ENCODE data around the gene MINDY4B. TPM values are rescaled to one million over a fixed set of nuclear protein-coding genes. Genes with fewer than 3 reads are reported as not detected.

MINDY4B gene
- total RNA-seq, result not detected

DNA sequence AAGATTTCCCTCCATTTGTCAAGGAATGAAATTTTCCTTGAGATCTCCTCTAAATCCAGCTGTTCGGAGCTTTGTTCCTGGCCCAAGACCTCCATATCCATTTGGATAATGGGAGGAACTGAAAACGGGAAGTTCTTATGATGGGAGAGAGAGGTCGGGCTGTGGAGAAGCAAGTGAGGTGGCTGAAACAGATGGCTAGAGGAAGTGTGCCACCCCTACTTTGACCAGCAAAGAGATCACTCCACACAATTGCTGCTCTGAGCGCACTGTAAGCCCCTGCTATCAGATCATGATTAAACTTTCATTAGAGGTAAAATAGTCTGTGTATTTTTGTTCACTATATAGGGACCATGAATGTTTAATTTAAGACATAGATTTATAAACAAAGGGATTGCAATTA is at the start of gene MINDY4B:
TSS of gene MINDY4B (minus strand) at position 101 of the 400 bp plus-strand sequence. CDS start at position 101, 0 bp downstream.
- ATAC-seq, result no peak

DNA sequence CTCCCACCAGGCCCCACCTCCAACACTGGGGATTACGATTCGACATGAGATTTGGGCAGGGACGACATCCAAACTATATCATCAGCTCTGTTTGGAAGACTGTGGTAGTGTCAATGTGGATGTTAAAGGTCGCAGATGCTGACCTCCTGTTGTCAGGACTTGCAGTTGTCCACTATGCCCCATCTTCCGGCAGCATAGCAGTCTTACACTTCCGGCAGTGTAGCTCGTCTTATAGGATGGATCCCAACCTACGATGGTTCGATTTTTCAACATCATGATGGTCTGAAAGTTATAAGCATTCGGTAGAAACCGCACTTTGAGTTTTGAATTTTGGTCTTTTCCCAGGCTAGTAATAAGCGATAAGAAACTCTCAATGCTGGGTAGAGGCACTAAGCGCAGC is 46.7 kb upstream of the MINDY4B start:
- no peak for ATAC-seq

DNA sequence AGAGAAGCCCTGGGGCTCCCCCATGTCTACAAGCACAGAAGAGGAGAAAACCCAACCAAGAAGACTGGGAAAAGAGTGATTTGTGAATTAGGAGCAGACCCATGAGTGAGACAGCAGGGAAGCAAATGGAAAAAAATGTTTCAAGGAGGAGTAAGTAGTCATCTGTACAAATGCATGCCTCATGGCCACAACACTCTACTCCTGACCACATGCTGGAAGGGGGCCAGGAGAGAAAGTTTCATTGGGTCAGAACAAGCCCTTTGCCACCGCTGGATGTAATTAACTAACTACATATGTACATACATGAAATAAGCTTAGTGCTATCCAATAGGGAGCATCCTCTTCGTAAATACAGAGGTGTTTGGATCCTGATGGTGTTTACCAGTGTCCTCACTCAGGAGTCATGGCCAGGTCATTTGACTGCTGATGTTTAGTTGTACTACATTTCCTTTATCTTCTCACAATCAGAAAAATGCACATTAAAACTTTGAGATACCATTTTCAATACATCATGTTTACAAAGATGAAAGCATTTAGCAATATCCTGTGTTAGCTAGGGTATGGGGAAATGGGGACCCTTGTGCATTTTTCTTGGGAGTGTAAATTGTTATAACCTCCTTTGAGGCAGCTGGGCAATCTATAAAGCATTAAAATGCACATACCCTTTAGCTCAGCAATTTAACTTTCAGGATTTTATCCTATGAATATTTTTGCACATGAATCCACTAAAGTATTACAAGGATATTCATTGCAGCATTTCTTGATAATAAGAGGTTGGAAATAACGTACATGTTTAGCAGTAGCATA is 40.2 kb upstream of the MINDY4B start:
- ATAC-seq, result no peak

DNA sequence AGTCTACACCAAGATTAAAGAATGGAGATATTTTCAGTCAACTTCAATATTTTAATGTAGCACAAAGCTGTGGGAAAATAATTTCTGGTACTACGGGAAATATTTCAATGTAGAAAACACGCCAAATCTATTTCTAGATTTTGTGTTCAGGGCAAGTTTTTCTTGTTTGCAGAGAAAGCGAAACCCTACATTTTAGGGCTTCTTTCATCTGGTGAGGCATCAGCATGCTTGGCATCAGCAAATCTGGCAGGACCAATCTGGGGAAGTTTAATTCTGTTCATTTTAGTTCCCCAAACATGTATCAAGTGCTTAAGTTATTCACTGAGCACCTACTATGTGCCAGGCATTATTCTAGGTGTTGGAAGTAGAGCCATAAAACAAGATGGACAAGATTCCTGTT is 37.0 kb upstream of the MINDY4B start:
- ATAC-seq, result no peak

DNA sequence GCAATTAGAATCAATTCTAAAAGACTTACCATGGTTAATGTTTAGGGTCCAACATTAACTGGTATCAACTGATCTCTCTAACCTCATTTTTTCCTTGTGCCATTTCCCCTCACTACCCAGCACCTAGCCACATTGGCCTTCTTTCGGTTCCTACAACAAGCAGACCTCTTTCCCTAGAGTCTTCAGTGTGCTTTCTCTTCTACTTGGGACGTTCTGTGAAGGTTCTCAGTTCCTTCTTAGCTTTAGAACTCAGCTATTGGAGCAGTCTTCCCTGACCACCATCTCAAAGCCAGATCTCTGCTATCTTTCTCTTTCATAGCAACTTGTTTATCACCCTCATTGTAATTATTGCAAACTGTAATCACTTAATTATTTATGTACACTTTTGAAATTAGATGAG is 31.5 kb upstream of the MINDY4B start:
- no peak for ATAC-seq

DNA sequence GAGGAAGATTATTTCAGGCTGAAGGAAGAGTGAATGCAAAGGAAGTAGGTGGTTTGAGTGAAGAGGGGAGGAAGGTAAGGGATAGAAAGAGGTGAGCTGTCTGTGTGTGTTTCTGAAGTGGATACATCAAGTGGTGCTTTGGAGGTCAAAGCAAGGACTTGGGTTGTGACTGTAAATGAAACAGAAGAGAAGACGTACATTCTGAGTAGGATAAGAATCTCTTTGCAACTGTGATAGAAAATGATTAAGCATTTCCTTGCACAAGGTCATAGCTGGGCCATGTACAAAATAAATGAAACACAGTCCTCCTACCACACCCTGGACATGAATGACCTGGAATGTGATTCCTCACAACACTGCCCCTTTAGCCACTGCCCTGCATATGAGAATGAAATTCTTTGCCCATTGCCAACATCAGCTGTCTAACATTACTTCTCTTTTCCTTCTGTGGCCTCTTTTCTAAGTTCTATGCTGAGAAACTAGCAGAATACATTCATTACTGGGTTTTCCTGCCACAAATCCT is 28.3 kb upstream of the MINDY4B start:
- no peak for ATAC-seq

DNA sequence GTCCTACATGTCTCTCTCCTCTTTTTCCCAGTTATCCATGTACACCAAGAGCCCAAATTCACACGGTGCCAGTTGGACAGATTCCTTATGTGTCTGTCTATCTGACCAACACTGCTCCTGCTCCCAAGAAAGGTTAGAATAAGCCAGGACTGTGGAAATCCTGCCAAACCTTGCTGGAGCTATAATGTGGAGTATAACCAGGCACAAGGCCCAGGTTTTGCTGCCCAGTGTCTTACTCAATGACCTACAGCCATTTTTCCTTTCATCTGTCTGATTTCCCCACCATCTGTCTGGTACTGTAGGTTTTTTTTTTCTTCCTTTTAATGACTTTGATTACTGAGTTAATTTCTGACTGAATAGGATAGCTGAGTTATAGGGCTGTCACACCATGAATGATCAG is 26.5 kb upstream of the MINDY4B start:
- no peak for ATAC-seq

DNA sequence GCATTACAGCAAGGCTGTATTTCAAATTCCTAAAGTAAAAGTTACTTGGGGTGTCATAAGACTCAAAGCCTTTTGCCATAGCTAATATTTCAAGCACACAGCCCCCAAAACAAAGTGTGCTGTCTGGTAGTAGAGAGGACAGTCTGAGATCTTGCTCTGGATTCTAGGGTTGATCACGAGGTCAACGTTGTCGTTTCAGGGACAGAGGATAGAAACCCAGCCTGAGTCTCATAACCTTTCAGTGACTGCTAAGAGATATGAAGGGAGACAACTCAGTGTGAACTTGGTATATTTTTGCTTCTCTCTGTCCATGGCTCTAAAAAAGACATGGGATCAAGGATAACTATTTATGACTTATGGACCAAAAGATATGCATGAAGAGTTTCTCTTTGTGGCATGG is 25.6 kb upstream of the MINDY4B start:
- ATAC-seq, result no peak

DNA sequence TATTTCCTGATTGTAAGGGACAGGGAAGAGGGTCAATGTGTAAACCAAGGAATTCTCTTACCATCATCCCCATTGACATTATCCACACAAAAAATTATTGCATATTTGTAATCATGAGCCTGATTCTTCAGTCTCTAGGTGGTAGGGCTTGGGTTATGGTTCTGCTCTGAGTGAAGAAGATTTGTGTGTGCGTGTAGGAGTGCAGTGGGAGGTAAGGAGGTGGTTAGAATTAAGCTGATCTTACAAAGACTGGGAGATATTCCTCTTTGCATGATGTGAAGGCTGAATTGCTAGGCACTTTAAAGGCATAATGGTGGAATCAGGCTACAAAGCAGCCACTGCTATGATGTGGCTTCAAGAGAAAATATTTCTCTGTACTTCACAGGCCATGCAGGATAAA is 23.0 kb upstream of the MINDY4B start:
- no peak for ATAC-seq

DNA sequence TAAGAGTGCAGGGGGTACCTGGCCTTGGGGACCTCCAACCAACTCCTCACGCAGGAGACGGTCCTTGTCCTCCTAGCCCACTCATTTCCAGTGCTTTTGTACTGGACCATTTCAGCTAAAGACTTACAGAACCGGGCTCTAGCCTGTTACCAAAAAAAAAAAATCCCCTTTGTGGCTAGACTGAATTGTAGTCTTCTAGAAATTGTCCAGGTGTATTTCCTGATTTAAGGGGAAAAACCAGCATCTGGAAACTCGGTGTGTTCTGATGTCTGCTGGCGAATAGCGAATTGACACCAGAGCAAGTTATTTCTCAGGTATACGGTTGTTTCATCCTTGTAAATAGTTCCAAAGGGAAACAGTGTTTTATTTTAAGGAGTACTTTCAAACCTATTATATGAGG is 21.1 kb upstream of the MINDY4B start:
- ATAC-seq, result no peak

DNA sequence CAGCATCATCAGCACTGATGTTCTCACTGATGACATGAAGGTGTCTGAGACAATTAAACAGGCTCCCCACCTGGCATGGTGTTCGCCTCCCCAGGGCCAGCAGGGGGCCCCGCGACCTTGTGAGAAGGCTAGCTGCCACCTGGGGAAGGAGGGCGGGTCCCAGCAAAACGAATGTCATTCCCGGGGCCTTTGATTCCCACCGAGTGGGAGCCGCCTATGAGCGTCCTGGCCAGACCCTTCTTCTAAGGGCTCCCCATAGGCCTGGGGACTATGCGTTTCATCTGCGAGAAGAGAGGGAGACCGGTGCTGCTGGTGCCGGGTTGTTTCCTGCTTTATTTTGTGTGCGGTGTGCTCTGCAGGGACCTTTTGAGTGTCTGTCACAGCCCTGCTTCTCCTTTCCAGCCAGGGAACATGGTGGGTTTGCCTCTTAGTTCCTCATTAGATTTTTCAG is 20.5 kb upstream of the MINDY4B start:
- ATAC-seq, result peak; percentile 52

DNA sequence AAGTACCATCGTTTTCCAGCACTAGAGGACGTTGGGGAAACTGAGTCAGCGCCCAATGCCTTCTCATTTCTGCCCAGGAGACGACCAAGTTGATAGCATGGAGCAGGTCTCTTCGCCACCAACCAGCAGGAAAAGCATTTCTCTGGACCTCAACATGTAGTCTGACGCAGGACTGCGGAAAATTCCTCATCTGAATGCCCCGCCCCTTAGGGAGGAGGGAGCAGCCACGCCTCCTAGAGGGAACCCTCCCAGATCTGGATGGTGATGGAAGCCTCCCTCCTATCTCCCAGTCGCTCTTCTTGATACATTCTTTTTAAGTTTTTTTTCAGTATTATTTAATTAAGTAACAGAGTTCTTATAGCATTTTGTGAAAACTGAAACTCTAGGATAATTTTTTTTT is 17.4 kb upstream of the MINDY4B start:
- no peak for ATAC-seq

DNA sequence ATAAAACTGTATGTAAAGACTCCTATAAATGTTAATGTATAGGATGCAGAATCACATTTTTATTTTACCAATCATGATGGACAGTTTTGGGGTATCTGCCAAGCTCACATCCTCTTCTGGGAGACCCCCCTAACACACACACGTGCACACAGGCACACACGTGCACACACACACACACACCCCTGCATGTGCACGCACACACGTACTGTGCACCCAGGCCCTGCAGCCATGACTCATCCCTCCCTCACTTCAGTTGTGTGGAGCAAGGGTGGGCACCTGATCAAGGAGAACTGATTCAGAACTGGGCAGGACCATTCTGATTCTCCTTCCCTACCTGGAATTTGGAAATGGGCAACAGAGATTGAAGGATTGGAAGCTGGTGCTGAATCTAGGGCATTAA is 16.0 kb upstream of the MINDY4B start:
- no peak for ATAC-seq

DNA sequence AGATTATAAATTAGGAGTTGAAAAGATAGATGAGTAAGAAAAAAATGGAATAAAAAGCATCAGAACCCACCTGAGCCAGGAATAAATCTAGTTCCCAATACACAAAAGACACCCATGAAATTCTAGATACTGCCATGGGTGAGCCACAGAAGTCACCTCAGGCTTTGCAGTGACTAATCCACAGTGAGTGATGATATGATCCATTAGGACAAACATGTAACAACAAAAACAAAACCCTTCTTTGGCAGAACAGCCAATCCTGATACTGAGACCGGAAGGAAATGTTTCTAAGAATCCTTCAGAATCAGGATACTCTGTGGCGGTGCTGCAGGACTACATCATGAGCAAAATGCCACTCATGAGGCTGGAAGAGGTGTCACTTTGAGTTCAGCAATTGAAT is 15.0 kb upstream of the MINDY4B start:
- no peak for ATAC-seq

DNA sequence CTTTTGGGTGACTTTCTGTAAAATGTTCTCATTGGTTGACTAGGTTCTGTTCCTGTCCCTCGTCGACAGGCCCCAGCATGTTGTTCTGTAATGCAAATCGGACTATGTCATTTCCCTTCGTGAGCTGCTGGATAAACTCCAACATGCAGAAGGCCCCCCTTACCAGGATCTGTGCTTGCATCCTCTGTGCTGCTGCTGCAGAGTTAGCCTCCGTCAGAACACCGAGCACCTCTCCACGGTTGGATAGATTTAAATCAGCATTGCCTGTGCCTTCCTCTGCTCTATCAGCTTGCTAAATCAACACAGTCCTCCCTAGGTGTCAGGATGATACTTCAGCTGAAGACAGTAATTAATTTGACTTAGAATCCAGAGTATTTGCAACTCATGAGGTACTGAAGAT is 12.7 kb upstream of the MINDY4B start:
- ATAC-seq, result no peak

DNA sequence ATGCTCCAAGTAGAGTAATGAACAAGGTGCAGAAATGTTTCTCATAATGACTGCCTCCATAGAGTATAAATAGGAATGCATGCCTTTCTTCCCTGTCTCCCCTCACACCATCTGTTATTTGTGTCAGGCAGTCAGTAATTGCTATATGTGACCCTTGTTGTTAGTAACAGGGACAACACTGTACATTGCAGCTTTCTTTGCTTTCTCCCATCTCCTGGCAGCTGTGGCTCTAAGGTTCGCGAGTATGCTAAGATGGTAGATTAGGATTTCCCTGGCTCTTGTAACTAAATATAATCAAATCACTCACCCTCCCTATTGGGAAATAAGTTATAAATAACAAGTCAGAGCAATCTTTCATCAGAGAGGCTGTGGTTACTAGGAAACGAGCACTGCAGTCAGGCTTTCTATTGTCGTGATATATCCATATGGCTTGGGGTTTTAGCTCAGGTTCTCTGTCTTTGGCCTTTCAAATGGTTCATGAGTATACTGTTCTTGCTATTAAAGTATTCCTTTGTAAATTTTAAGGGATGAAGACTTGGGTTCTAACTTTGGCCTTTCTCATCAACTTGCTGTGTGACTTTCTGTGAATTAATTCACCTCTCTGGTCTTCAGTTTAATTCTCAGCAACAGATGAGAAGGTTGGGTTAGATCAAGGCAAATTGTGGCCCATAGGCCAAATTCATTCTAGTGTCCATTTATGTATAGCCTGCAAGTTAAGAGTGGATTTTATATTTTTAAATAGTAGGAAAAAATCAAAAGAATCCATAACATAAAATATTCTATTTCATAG is 8.1 kb upstream of the MINDY4B start:
- no peak for ATAC-seq

DNA sequence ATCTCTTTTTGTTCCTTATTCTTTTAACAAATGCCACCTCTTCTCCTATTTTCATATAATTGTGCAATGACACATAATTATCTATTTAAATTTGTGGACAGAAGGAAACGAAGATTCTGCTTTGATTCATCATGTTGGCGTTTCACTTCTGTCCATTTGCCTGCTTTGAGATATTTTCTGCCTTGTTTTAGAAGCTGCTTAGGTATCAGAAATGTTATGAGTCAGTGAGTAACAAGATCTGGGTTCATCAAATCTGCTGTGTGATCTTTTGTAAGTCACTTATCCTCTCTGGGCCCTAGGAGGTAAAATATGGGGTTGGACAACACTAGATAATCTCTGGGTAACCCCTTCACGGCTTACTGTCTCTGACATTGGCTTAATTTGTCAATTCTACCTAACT is 7.3 kb upstream of the MINDY4B start:
- ATAC-seq, result no peak

DNA sequence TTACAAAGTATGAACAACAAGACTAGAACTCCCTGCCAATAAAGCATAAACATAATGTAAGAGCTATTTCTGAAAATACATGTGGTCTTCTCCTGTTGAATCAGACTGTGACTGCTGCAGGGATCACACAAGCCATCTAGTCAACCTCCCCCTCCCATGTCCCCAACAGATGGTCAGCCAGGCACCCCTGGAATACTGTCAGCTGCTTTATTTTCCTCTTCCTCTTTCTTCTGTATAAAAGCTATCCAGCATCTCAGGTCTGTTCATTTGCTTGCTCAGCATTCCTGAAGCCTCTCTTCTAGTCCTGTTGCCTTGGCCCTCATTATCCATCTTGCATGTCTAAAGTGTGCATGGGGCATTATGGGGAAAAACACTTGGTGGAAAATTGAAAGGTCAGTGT is 6.5 kb upstream of the MINDY4B start:
- no peak for ATAC-seq

DNA sequence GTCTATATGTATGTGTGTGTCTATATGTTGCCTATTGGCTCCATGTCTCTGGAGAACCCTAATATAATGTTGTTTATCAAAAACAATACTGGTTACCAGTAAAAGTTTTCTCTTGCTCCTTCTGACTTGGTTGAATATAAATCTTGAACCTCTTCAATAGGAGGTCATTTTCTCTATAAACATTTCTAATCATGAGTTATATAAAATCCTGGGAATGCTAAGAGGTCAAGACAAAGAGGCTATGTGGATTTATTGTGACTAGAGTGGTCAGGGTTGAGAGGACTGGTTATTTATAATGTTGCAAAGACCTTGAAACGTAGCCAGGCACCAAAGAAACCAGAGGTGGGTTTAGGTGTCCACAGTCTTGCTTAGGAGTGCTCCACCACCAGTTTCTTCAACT is 1.2 kb upstream of the MINDY4B start:
- ATAC-seq, result no peak

DNA sequence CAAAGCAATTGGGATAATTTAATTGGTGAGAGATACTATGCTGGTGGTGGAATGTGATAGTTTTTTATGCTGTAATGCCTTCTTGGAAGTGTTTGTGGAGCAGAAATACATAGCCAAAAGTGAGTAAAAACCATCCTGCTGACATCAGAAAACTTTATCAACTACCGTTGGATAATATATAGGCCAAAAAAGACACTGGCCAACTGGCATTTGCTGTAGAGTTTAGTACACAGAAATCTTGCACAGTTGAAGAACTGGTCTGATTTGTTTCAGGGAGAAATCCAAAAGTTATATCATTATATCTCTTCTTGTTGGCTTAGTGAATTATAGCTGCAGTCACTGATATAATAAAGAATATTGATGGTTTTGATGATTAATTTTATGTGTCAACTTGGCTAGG is 507 bp upstream of the MINDY4B start:
- no peak for ATAC-seq

DNA sequence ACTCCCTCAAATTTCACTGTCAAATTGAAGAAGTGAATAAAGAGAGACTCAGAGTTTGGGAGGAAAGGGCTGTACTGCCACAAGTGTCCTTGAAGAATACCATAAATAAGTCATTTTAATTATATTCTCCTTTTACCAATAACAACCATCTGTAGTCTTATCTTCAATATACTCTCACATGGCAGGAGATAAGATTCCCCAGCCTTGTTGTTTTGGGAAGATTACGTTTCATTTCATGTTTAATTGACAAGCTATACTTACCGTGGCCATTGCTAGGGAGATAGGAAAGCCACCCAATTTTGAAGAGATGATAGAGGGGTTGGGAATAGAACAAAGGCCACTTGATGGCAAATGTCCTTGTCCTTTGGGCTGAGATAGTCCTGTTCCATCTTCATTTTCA is 2.3 kb downstream of the MINDY4B start:
- no peak for ATAC-seq

DNA sequence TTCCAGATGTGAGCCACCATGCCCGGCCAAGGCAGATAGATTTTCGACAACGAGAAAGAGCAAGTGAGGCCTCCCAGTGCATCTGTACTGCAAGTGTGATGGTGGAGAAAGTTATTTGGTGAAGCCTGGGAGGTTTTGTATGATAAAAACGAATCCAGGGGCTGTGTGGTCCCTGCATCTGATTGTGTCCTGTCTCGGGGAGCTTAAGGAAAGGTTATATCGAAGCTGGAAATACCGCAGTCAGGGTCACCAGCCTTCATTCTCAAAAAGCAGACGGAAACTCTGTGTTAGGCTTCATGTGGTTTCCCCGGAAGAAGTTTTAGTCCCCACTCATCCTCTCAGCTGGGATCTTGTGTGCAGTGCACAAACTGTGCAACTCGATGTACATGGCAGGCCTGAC is 3.4 kb downstream of the MINDY4B start:
- ATAC-seq, result no peak

DNA sequence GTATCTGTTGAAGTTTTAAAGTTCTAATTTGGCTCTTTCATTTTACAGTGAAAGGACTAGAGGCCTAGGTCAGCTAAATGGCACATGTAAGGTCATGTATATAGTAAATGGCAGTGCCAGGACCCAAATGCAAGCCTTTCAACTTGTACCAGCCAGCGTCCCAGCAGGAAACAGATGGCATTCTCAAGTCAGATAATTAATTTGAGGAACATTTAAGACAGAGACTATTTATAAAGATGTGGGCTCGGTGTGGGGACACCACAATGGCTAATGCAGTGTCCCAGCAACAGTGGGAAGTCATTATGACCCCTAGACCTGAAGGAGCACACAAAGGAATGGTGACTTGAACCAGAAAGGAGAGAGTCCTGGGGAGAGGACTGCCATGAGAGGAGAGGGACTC is 6.1 kb downstream of the MINDY4B start:
- ATAC-seq, result no peak

All from esophagus mucosa (tissue), 1 donor.